Measurements from ENCODE around the gene CUX1. TPM values are rescaled to one million over a fixed set of nuclear protein-coding genes. Genes with fewer than 3 reads are reported as not detected.
A peak's percentile ranks its signal among the peaks of the same experiment; 100 is the strongest.

Gene CUX1
- total RNA-seq, 1 donor from 2014 or later: 66.4 TPM

- Histone ChIP-seq H3K27me3 (peaks cover 12% of the 10 kb centered on the region), H3K9ac (no peak overlapping the region), H3K79me2 (ENCODE audit: low read depth) (no peaks in the 10 kb centered on the region), H3F3A (ENCODE audit: low read depth) (peaks cover 15% of the 10 kb centered on the region), H3K36me3 (no peaks in the 10 kb centered on the region), H4K20me1 (ENCODE audit: low read depth) (no peaks in the 10 kb centered on the region), H3K4me3 (no peak overlapping the region), H3K4me1 (peaks cover 18% of the 10 kb centered on the region), H3K4me2 (no peak overlapping the region), H3K9me3 (ENCODE audit: low read depth) (no peaks in the 10 kb centered on the region), H3K27ac (no peak overlapping the region), H2AFZ (replicated peaks) (no peak overlapping the region)
- Mint-ChIP-seq H3K9me3 (no peaks in the 10 kb centered on the region), H3K36me3 (no peaks in the 10 kb centered on the region), H3K4me1 (peaks cover 19% of the 10 kb centered on the region), H3K27ac (no peak overlapping the region), H3K27me3 (ENCODE audit: insufficient read depth, low read depth) (peaks cover 4% of the 10 kb centered on the region), H3K4me3 (no peak overlapping the region)
- no peak for TF ChIP-seq EZH2 (IDR thresholded peaks at IDR 0.05)
- TF ChIP-seq EZH2phosphoT487 (IDR thresholded peaks at IDR 0.05): no peak
- TF ChIP-seq CTCF (IDR thresholded peaks at IDR 0.05): no peak
- DNase-seq (ENCODE audit: low spot score): no peak
Observed at GRCh38 chr7:102281785-102282184, 464.4 kb downstream of the CUX1 start.

GRCh38 chr7:102282465-102283362, 465.3 kb downstream of the CUX1 start:
- Histone ChIP-seq H3K9ac (no peak overlapping the region), H3K79me2 (ENCODE audit: low read depth) (no peaks in the 10 kb centered on the region), H4K20me1 (ENCODE audit: low read depth) (peaks cover 4% of the 10 kb centered on the region), H3K27ac (no peak overlapping the region), H3K36me3 (no peaks in the 10 kb centered on the region), H3K27me3 (peaks cover 12% of the 10 kb centered on the region), H3K4me2 (no peak overlapping the region), H2AFZ (replicated peaks) (no peak overlapping the region), H3F3A (ENCODE audit: low read depth) (peaks cover 16% of the 10 kb centered on the region), H3K4me1 (peaks cover 18% of the 10 kb centered on the region), H3K4me3 (no peak overlapping the region), H3K9me3 (ENCODE audit: low read depth) (no peaks in the 10 kb centered on the region)
- Mint-ChIP-seq H3K36me3 (no peaks in the 10 kb centered on the region), H3K4me1 (peaks cover 19% of the 10 kb centered on the region), H3K4me3 (no peak overlapping the region), H3K27ac (no peak overlapping the region), H3K27me3 (ENCODE audit: insufficient read depth, low read depth) (peaks cover 4% of the 10 kb centered on the region), H3K9me3 (no peaks in the 10 kb centered on the region)
- no peak for DNase-seq (ENCODE audit: low spot score)
- TF ChIP-seq EZH2 (IDR thresholded peaks at IDR 0.05): no peak

DNA sequence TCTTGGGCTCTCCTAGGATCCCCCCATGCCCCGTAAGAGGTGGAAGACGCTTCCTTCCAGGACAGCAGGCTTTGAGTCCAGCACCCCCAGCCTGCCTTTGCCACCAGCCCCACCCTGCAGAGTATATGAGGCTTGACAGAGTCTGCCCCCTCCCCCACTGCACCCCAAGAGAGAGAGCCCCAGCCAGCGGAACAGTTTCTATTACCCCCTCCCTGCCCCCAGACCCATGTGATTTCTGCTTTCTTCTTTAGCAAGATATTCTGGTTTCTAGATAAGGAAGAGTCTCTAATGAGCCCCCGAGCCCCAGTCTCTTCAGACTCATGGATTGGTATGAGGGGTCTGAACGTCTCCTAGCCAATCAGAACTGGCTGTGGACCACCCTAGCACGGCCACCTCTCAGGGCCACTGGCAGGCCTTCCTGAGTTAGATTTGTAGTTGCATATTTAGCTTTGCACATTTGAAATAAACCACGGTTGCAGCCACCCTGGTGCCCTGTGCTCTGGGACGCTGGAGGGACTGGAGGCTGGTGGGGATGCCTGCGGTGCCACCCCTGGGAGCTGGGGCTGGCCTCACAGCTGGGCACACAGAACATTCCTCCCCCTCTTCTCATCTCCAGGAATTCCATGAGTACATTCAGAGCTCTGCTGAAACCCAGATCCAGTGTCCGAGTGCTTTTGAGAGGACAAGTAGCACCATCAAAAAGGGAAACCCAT, 466.2 kb downstream of the CUX1 start:
- H3F3A ChIP-seq (ENCODE audit: low read depth): peaks cover 25% of the 10 kb centered on the region
- no peak for DNase-seq (ENCODE audit: low spot score)
- no peak overlapping the region for H3K4me3 ChIP-seq
- H3K4me1 ChIP-seq: peaks cover 24% of the 10 kb centered on the region
- TF ChIP-seq CTCF (IDR thresholded peaks at IDR 0.05) (no peak), EZH2 (IDR thresholded peaks at IDR 0.05) (no peak), EZH2phosphoT487 (IDR thresholded peaks at IDR 0.05) (no peak)
- H4K20me1 ChIP-seq (ENCODE audit: low read depth): peaks cover 13% of the 10 kb centered on the region
- no peaks in the 10 kb centered on the region for H3K36me3 Mint-ChIP-seq
- H3K79me2 ChIP-seq (ENCODE audit: low read depth): no peaks in the 10 kb centered on the region
- H3K4me3 Mint-ChIP-seq: peak overlapping the region; percentile 72
- H3K9me3 ChIP-seq (ENCODE audit: low read depth): no peaks in the 10 kb centered on the region
- peaks cover 4% of the 10 kb centered on the region for H3K27me3 Mint-ChIP-seq (ENCODE audit: insufficient read depth, low read depth)
- H3K36me3 ChIP-seq: no peaks in the 10 kb centered on the region
- H3K27me3 ChIP-seq: peaks cover 12% of the 10 kb centered on the region
- no peak overlapping the region for H3K27ac Mint-ChIP-seq
- H3K9me3 Mint-ChIP-seq: no peaks in the 10 kb centered on the region
- no peak overlapping the region for H3K4me2 ChIP-seq
- H3K9ac ChIP-seq: no peak overlapping the region
- no peak overlapping the region for H2AFZ ChIP-seq (replicated peaks)
- no peak overlapping the region for H3K27ac ChIP-seq
- peaks cover 24% of the 10 kb centered on the region for H3K4me1 Mint-ChIP-seq

All from neural progenitor cell (in vitro differentiated cells).